ENCODE data around the gene DNMT3A. TPM values are rescaled to one million over a fixed set of nuclear protein-coding genes. Genes with fewer than 3 reads are reported as not detected.

DNMT3A gene
- 17.8 and 50.3 TPM in 2 replicates for total RNA-seq

GRCh38 chr2:25341753-25342371 is at the start of gene DNMT3A:
Gene DNMT3A, minus strand, starts transcription at chr2:25341925. Its CDS starts 27,941 bp downstream, at chr2:25313984.

Other genes starting within 250 kb of the DNMT3A start
- gene POMC, start 173.3 kb downstream of the DNMT3A start, total RNA-seq, result 0.76 and 1.5 TPM in 2 replicates